Measurements from ENCODE around the gene TRIM28. TPM values are rescaled to one million over a fixed set of nuclear protein-coding genes. Genes with fewer than 3 reads are reported as not detected.

The TRIM28 gene
- total and polyA plus RNA-seq, 9 of the 15 experiments (the other 6 are each of a cell fraction or from before 2014, with no cell fraction given): 12.1 to 797 (median 490) TPM

DNA sequence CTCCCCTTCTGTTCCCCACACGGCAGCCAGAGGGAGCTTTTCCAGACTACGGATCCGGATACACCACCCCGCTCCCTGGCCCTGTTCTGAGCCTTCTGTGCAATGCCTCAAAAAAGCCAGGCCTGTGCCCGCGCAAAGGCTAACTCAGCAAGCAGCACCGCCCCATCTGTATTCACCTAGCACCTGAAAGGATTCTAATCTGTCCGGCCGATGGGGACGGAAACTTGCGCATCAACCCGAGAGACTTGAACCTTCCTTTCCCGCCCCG is 24.8 kb upstream of the TRIM28 start (continued):
- peak; percentile 93; the same call in 1 of the 2 replicates for TF ChIP-seq ZBTB7A (IDR thresholded peaks at IDR 0.05; ENCODE audit: borderline replicate concordance, control insufficient read depth, low read depth, low read length)
- TF ChIP-seq KLF16 (IDR thresholded peaks at IDR 0.05): 0 out of 2 replicates have a peak, but pooled peaks have one; percentile 41
- TF ChIP-seq ARNT (IDR thresholded peaks at IDR 0.05): no peak
- TF ChIP-seq, protein P1, sequence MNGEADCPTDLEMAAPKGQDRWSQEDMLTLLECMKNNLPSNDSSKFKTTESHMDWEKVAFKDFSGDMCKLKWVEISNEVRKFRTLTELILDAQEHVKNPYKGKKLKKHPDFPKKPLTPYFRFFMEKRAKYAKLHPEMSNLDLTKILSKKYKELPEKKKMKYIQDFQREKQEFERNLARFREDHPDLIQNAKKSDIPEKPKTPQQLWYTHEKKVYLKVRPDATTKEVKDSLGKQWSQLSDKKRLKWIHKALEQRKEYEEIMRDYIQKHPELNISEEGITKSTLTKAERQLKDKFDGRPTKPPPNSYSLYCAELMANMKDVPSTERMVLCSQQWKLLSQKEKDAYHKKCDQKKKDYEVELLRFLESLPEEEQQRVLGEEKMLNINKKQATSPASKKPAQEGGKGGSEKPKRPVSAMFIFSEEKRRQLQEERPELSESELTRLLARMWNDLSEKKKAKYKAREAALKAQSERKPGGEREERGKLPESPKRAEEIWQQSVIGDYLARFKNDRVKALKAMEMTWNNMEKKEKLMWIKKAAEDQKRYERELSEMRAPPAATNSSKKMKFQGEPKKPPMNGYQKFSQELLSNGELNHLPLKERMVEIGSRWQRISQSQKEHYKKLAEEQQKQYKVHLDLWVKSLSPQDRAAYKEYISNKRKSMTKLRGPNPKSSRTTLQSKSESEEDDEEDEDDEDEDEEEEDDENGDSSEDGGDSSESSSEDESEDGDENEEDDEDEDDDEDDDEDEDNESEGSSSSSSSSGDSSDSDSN (IDR thresholded peaks at IDR 0.05; ENCODE audit: borderline replicate concordance in 1 of 2, low read depth in 2 of 2, low read length in 2 of 2): peak in 1 of 2 experiments; percentile 49; a peak in 1 of 4 replicates
- TF ChIP-seq LEF1 (IDR thresholded peaks at IDR 0.05): 0 out of 2 replicates have a peak, but pooled peaks have one; percentile 16
- TF ChIP-seq XRCC5 (IDR thresholded peaks at IDR 0.05; ENCODE audit: low read depth, low read length): peak; percentile 81; the same call in 1 of the 2 replicates
- TF ChIP-seq, protein P2, sequence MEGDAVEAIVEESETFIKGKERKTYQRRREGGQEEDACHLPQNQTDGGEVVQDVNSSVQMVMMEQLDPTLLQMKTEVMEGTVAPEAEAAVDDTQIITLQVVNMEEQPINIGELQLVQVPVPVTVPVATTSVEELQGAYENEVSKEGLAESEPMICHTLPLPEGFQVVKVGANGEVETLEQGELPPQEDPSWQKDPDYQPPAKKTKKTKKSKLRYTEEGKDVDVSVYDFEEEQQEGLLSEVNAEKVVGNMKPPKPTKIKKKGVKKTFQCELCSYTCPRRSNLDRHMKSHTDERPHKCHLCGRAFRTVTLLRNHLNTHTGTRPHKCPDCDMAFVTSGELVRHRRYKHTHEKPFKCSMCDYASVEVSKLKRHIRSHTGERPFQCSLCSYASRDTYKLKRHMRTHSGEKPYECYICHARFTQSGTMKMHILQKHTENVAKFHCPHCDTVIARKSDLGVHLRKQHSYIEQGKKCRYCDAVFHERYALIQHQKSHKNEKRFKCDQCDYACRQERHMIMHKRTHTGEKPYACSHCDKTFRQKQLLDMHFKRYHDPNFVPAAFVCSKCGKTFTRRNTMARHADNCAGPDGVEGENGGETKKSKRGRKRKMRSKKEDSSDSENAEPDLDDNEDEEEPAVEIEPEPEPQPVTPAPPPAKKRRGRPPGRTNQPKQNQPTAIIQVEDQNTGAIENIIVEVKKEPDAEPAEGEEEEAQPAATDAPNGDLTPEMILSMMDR (IDR thresholded peaks at IDR 0.05 in 2 of 3, conservative IDR thresholded peaks at IDR 0.05 in 1 of 3; ENCODE audit: insufficient read depth in 2 of 3, low read depth in 1 of 3, low read length in 3 of 3): peak; percentile 69 to 77 (median 75); a peak in 5 of 6 replicates
- peak; percentile 41 for TF ChIP-seq TAF1 (IDR thresholded peaks at IDR 0.05; ENCODE audit: control insufficient read depth, extremely low read depth, insufficient read depth, low read length, severe bottlenecking)
- TF ChIP-seq PHF20 (IDR thresholded peaks at IDR 0.05; ENCODE audit: partially characterized antibody): no peak
- 0 out of 2 replicates have a peak, but pooled peaks have one; percentile 4 for TF ChIP-seq CHD2 (IDR thresholded peaks at IDR 0.05; ENCODE audit: low read depth, low read length)

All from K562 (cell line).